RKO (cell line): ENCODE measurements around the gene FMN1.
A peak's percentile ranks its signal among the peaks of the same experiment; 100 is the strongest.

Experiments
- DNase-seq: peaks from one replicate; pipeline ENCODE4 v3.0.0-alpha.2; 2016; ENCODE audit warnings: low spot score

The FMN1 gene

DNA sequence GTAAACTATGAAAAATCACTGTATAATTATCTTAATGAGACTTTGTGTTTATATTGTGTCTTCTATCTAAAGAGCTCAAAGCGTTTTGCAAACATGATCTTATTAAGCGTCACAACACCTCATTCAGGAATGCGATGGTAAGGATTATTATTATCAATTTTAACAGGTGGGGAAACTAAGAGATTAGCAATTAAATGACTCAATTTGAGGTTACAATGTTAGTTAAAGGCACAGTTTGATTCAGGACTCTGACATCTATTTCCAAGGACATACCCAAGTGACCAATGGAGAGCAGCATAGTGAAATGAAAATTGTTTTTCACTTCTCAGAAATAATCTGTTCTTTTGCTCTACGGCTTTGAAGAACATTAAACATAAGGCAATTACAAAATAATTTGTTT, 74.6 kb downstream of the FMN1 start:
- no peak for DNase-seq

- DNase-seq: no peak
Observed at GRCh38 chr15:33119273-33119672, 75.2 kb downstream of the FMN1 start.

- DNase-seq: no peak
Observed at GRCh38 chr15:33116198-33116597, 78.3 kb downstream of the FMN1 start.

DNA sequence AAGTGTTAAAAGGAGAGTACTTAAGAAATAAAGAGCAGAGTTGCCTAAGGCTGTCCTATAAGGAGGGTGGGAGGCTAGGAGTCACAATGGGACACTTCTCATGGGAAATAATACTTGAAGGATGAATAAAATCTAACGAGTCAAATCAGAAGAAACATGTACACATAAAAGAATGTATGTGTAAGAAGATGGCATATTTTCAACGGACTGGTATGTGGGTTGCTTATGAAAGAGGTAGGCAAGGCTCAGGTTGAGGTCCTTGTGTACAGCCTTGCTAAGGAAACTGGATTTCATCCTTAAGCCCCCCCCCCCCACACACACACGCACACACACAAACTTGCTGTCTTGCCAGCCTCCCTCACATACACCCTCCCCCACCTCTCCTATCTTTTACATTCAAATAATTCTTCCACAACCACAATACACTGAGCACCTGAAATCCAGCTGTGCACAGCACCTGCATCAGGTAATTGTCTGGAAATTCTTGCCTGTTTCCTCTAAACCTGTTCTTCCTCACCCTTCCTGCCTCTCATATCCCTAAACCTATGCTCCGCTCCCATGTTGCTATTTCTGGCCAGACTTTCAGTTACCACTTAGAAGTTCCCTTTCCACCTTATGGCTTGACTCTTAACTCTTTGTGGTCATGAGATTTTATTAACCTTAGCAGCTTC, 79.2 kb downstream of the FMN1 start:
- DNase-seq: no peak

DNA sequence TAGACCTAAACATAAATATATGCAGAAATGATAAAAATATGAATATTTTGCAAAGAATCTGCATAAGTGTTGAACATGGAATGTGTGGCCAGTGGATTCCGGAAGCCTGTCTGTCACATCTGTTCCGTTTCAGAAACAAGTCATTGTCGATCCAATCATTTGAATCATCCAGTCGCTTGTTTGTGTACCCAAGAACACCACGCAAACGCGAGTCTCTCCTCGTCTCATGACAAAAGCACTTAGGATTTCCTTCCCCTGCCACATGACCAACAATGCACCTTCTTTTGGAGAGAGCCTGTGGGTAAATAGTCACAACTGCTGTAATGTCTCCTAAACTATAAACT, 80.2 kb downstream of the FMN1 start:
- no peak for DNase-seq

DNA sequence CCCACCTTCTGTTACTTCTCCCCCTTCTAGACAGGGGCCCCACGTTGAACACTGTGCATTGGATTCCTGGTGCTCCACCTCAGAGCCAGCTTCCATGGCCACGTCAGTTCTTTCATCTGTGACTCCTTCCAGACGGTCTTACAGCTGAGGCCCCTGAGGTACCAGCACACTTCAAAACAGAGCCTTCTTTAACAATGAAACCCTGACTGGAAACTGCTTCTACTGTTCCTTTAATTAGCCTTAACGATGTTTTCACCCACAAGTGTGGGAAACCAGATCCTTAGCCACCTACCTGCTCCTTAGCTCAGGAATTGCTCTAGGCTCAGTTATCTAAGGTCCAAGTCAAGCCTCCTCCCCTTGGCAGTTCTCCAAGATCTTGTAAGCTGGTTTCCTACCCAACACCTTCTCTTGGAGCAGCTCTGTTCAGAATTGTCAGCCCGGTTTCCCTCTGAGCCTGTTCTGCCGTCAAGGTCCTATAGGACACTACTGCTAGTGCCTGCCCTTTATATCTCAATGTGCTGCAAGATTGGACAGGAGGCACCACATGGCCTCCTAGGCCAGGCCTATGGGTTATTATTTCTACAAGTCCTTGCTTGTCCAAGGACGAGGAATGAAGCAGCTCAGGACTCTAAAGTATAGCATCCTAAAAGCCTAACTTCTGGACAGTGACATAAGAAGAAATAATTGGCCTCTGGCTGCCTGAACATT, 80.7 kb downstream of the FMN1 start:
- DNase-seq: no peak

GRCh38 chr15:33112541-33113105, 81.9 kb downstream of the FMN1 start:
- no peak for DNase-seq

DNA sequence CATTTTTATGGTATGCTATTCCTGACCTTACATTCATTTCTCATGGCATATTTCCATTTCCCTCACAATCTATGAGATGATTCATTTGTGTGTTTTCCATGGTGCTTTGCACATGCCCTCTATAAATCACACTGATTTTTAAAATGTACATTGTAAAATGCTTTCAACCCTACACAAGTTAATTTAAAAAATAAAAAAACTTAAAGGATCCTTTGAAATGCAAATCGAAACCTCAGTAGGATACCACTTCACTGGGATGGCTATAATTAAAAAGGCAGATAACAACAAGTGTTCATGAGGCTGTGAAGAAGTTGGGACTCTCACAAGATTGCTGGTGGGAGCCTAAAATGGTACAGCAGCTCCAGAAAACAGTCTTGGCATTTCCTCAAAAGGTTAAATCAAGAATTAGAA, 83.5 kb downstream of the FMN1 start:
- DNase-seq: no peak

DNA sequence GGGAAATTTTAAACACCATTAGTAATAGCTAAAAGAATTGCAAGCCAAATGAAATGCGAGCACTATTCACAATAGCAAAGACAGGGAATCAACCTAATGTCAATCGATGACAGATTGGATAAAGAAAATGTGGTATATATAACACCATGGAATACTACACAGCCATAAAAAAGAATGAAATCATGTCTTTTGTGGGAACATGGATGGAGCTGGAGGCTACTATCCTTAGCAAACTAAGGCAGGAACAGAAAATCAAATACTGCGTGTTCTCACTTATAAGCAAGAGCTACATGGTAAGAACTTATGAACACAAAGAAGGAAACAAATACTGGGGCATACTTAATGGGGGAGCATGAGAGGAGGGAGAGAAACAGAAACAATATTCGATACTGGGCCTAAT, 85.2 kb downstream of the FMN1 start:
- no peak for DNase-seq

DNA sequence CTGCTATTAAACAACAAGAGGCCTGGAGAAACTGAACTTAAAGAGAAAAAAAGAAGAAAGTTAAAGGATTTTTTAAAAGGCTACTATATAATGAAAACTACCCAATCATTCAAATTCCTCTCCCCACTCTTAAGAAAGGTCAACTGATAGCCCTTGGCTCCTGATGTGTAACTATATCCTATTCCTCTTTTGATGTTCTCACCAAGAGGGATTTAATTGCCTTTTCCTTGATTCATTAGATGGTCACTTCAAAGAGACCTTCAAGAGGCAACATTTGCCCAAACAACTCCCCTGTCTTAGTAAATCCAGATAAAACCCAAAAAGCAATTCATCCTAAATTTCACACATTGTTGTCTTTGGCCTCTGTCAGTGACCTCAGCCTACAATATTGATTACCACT, 86.0 kb downstream of the FMN1 start:
- no peak for DNase-seq

GRCh38 chr15:33107950-33108349, 86.6 kb downstream of the FMN1 start:
- no peak for DNase-seq

GRCh38 chr15:33104212-33104611, 90.3 kb downstream of the FMN1 start:
- DNase-seq: no peak

- DNase-seq: no peak
Observed at GRCh38 chr15:33101036-33101435, 93.5 kb downstream of the FMN1 start.

DNA sequence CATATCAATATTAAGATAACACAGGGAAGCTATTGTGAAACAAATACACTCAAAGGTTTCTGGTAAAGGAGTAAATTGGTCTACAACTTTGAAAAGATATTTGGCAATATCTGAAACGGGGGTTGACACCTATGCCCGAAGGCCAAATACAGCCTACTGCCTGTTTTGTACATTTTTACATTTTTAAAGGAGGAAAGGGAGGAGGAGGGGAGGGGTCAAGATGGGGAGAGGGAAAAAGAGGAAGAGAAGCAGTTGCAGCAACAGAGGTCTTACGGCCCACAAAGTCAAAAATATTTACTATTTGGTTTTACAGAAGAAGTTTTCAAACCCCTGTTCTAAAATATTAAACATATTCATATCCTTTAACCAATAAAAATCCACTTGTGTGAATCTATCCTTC, 94.2 kb downstream of the FMN1 start:
- DNase-seq: no peak

DNA sequence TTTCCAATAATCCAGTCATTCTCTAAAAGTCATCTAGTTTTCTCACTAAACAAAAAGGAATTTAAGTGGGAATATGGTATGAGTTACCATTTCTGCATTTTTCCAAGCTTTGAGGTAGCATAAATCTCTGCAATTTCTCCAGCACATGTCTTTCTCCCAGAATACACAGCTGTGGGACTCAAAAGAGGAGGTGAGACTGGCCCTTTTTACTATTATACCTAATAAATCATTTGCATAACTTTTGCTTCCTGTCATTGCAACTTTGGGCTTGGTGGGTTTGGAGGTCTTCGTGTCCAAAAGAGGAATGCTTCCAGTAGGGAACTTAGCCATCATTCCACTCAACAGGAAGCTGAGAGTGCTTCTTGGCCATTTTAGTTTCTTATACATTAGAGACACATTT, 94.8 kb downstream of the FMN1 start:
- no peak for DNase-seq

DNA sequence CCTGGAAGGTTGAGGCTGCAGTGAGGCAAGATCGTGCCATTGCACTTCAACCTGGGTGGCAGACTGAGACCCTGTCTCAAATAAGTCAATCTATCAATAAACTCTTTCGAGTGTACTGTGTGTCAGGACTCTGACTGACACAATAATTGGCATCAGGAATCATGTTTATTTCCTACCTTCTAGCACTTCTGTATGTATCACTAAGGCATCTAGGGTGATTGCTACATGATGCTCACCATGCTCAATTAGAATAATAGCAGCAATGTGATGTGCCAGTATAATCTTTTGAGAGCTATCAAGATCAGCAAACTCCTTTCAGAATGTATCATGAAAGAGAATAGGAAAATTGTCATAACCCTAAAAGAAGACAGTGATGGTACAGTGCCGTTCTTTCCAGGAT, 95.3 kb downstream of the FMN1 start:
- DNase-seq: no peak

DNA sequence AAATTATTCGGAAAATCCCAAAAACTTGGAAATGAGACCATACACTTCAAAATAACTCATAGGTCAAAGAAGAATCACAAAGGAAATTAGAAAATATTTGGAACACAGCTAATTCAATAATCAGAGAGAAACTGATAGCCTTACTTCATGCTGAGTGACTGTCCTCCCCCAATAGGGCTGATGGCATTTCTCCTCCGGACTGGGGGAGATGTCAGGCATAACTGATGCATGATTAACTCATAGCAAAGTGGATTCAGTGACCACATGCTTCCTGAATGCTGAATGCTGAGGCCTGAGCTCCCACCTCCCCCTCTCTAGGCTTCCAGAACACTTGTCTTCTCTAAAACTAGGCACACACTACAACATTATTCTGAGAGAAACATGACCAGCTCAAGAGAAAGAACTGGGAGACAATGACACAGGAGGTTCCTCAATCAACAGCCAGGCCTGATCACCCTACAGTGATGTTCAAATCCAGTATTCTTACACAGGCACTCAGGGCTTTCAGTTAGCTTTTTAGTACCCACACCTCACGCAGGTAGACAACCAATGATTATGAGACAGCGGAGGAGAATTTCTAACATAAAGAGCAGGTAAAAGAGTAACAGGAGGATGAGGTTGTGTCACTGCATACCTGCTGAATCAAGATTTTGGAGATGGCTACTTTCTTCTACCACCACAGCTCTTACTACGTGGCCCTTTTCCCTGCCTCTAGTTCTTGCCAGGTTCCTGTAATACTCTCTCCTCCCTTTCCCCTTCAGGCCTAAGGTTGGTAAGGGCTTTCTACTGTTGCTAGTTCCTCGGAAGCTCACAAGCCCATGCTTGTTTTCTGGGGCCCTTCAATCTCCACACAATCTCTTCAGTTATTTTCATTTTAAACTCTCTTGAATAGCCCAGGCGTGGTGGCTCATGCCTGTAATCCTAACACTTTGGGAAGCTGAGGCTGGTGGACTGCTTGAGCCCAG, 96.1 kb downstream of the FMN1 start:
- peak; percentile 9 for DNase-seq

DNA sequence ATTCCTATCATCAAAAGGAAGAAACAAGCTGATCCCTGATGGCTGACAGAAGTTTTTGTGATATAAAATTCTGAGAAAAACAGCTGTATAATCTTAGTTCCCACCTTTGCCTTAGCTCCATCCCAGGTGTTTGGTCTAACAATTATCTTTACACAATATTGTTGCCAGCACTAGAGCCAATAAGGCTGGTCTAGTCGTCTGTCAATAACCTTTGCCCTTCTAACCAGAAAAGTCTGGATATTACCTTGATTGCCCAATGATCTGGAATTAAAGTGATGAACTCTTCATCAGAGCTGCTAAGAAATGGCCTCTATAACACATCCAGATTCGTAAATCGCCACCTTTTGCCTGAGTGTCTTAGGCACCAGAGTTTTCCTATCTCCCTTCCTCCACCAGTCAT, 98.4 kb downstream of the FMN1 start:
- DNase-seq: no peak

GRCh38 chr15:33095641-33096040, 98.9 kb downstream of the FMN1 start:
- DNase-seq: no peak

DNA sequence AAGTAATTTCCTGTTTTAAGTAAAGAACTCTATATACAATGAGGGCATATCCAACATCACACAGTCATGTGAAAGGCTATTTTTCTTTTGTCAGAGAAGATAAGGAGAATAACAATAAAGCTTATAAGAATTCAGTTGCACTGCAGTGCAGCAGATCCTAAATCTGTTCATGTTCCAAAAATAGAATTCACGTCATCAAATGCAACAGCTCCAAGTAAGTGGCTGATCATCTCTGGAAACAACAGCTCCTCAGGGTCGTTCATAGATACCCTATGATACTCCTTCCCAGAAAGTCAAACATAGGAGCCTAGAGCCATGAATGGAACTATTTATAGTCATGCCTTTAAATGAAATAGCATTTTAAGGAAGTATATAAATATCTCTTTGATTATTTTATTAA, 100.2 kb downstream of the FMN1 start:
- no peak for DNase-seq

DNA sequence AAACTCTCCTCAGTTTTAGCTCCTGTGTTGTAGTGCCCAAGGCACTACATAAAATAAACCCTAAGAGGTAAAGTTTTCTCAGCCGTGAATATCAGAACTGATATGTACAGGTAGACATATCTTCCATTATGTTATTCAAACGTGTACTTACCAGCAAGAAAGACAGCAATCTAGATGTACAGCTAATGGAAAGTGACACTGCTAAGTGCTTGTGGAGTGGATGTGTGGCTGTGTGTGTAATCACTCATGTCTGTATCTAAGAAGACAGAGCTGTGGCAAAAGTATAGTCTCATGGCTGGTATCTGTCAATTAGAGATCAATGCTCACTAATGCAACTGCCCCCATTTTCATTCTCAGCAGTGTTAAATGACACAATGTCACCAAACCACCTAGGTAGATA, 101.3 kb downstream of the FMN1 start:
- no peak for DNase-seq

GRCh38 chr15:33091983-33092693, 102.4 kb downstream of the FMN1 start:
- no peak for DNase-seq
